ENCODE results near the gene RNF7. TPM values are rescaled to one million over a fixed set of nuclear protein-coding genes. Genes with fewer than 3 reads are reported as not detected.
A peak's percentile ranks its signal among the peaks of the same experiment; 100 is the strongest.

Gene RNF7
- total RNA-seq, 1 donor: 48.1 TPM

DNA sequence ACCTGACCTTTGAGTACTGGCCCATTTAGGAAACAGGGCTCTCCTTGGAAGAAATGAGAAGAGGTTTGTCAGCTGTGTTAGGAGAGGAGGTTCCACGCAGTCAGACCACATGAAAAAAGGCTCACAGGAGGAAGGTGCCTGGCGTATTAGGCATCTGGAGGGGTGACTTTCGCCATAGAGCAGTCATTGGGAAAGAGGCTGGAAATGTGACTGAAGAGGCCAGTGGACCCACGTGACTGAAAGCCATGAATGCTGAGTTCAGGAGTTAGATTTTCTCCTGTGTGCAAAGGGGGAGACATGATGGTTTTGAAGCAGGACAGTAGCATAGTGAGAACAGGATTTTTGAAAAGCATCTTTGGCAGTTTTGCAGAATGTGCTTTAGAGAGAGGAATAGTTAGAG lies 29.7 kb upstream of the RNF7 start:
- H2AFZ ChIP-seq (ENCODE audit: low read length): peak overlapping the region; percentile 40
- no peak for DNase-seq (ENCODE audit: insufficient read length, low spot score, missing footprints)
- peaks cover 23% of the 10 kb centered on the region for H3K4me1 ChIP-seq (ENCODE audit: insufficient read depth, low read length)
- no peaks in the 10 kb centered on the region for H4K20me1 ChIP-seq (ENCODE audit: insufficient read depth, low read length)
- no peaks in the 10 kb centered on the region for H3K27me3 ChIP-seq (ENCODE audit: insufficient read depth, low read length)
- H3K9me3 ChIP-seq (ENCODE audit: low read depth, low read length): no peaks in the 10 kb centered on the region
- no peaks in the 10 kb centered on the region for H3K36me3 ChIP-seq (ENCODE audit: insufficient read depth, low read length)
- no peak overlapping the region for H3K4me3 ChIP-seq (ENCODE audit: insufficient read depth, low read length)
- TF ChIP-seq, protein P1, sequence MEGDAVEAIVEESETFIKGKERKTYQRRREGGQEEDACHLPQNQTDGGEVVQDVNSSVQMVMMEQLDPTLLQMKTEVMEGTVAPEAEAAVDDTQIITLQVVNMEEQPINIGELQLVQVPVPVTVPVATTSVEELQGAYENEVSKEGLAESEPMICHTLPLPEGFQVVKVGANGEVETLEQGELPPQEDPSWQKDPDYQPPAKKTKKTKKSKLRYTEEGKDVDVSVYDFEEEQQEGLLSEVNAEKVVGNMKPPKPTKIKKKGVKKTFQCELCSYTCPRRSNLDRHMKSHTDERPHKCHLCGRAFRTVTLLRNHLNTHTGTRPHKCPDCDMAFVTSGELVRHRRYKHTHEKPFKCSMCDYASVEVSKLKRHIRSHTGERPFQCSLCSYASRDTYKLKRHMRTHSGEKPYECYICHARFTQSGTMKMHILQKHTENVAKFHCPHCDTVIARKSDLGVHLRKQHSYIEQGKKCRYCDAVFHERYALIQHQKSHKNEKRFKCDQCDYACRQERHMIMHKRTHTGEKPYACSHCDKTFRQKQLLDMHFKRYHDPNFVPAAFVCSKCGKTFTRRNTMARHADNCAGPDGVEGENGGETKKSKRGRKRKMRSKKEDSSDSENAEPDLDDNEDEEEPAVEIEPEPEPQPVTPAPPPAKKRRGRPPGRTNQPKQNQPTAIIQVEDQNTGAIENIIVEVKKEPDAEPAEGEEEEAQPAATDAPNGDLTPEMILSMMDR (IDR thresholded peaks at IDR 0.05; ENCODE audit: extremely low read depth, low read depth, low read length): no peak
- no peak overlapping the region for H3K4me2 ChIP-seq (ENCODE audit: insufficient read depth, low read length)
- H3K79me2 ChIP-seq (ENCODE audit: insufficient read depth, low read length): no peaks in the 10 kb centered on the region
- H3K27ac ChIP-seq (ENCODE audit: low read depth, low read length): peak overlapping the region; percentile 10

DNA sequence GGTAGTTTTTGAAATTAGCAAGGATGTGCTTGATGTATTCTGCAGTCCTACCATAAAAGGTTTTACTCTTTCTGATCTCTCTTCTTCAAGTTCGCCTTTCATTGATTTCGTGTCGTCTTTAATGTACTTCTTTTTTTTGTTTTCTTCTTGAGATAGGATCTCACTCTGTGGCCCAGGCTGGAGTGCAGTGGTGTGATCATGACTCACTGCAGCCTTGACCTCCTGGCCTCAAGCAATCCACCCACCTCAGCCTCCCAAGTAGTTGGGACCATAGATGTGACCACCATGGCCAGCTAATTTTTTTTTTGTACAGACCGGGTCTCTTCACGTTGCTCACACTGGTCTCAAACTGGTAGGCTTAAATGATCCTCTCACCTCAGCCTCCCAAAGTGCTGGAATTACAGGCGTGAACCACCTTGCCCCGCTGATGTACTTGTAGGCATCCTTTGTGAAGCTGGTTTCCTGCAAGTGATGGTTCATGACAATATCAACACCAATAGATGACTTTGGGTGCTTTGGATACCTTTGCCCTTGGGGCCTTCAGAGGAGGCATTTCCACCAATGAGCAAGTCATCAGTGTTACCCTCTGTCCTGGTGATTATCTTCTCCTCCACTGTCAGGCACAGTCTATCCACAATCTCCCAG lies 28.9 kb upstream of the RNF7 start:
- no peak for DNase-seq (ENCODE audit: insufficient read length, low spot score, missing footprints)
- no peak overlapping the region for H3K27ac ChIP-seq (ENCODE audit: low read depth, low read length)
- H3K4me3 ChIP-seq (ENCODE audit: insufficient read depth, low read length): no peak overlapping the region
- no peak overlapping the region for H3K4me2 ChIP-seq (ENCODE audit: insufficient read depth, low read length)
- H3K27me3 ChIP-seq (ENCODE audit: insufficient read depth, low read length): no peaks in the 10 kb centered on the region
- TF ChIP-seq, protein P1 (IDR thresholded peaks at IDR 0.05; ENCODE audit: extremely low read depth, low read depth, low read length): no peak
- no peaks in the 10 kb centered on the region for H4K20me1 ChIP-seq (ENCODE audit: insufficient read depth, low read length)
- H3K9me3 ChIP-seq (ENCODE audit: low read depth, low read length): no peaks in the 10 kb centered on the region
- peaks cover 23% of the 10 kb centered on the region for H3K4me1 ChIP-seq (ENCODE audit: insufficient read depth, low read length)
- H2AFZ ChIP-seq (ENCODE audit: low read length): no peak overlapping the region
- no peaks in the 10 kb centered on the region for H3K79me2 ChIP-seq (ENCODE audit: insufficient read depth, low read length)
- H3K36me3 ChIP-seq (ENCODE audit: insufficient read depth, low read length): no peaks in the 10 kb centered on the region

DNA sequence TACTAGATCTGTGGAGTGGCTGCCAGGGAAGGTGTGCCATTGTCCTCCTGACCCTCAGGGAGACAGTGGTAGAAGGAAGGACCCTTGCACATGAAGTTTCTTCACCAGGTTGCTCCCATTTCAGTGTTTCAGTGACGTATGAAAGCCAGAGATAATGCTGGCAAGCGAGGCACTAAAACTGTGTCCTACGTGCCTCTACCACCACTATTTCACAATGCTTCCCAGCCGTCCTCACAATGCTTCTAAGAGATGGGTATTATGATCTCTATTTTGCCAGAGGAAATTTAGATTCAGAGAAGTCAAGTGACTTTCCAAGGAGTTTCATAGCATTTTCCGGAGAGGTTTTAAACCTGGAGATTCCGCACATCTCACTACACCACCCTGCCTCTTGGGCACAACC lies 28.0 kb upstream of the RNF7 start:
- Histone ChIP-seq H3K4me2 (ENCODE audit: insufficient read depth, low read length) (no peak overlapping the region), H2AFZ (ENCODE audit: low read length) (no peak overlapping the region), H3K9me3 (ENCODE audit: low read depth, low read length) (no peaks in the 10 kb centered on the region), H3K27ac (ENCODE audit: low read depth, low read length) (no peak overlapping the region), H3K79me2 (ENCODE audit: insufficient read depth, low read length) (no peaks in the 10 kb centered on the region), H3K4me3 (ENCODE audit: insufficient read depth, low read length) (no peak overlapping the region), H3K27me3 (ENCODE audit: insufficient read depth, low read length) (no peaks in the 10 kb centered on the region), H3K4me1 (ENCODE audit: insufficient read depth, low read length) (peaks cover 23% of the 10 kb centered on the region), H4K20me1 (ENCODE audit: insufficient read depth, low read length) (no peaks in the 10 kb centered on the region), H3K36me3 (ENCODE audit: insufficient read depth, low read length) (no peaks in the 10 kb centered on the region)
- TF ChIP-seq, protein P1 (IDR thresholded peaks at IDR 0.05; ENCODE audit: extremely low read depth, low read depth, low read length): no peak
- no peak for DNase-seq (ENCODE audit: insufficient read length, low spot score, missing footprints)

DNA sequence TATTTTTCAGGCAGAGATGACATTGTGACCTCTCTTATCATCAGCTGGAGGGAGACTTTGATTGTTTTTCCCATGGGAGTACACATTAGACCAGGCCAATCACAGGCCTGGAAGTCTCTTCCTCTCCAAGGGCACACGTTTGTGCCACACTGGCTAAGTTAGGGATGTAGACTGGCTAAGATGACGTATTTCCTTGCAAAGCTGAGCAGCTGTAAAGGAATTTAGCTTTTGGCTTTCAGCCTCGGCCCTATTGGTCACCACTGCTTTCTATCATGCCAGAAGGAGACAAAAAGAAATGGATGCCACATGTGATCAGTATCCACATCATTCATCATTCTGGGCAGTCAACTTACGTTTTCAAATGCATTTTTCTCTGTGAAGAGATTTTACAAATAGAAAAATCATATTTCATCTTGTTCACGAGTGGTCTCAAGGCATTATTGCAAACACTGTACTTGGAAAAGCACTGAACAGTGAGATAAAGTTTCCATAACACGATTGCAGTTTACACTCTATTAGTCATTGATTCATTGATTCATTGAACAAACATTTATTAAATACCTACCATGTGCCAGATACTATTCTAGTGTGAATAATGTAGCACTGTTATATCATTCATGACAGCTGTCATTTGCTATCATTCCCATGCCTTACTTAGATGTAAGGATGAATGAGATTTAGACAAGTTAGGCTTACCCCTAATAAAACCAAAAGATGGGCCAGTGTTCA lies 27.0 kb upstream of the RNF7 start:
- Histone ChIP-seq H3K79me2 (ENCODE audit: insufficient read depth, low read length) (no peaks in the 10 kb centered on the region), H3K9me3 (ENCODE audit: low read depth, low read length) (no peaks in the 10 kb centered on the region), H4K20me1 (ENCODE audit: insufficient read depth, low read length) (no peaks in the 10 kb centered on the region), H3K27me3 (ENCODE audit: insufficient read depth, low read length) (no peaks in the 10 kb centered on the region), H3K4me3 (ENCODE audit: insufficient read depth, low read length) (no peak overlapping the region), H3K27ac (ENCODE audit: low read depth, low read length) (peak overlapping the region; percentile 68), H3K36me3 (ENCODE audit: insufficient read depth, low read length) (no peaks in the 10 kb centered on the region), H2AFZ (ENCODE audit: low read length) (peak overlapping the region; percentile 43), H3K4me1 (ENCODE audit: insufficient read depth, low read length) (peaks cover 23% of the 10 kb centered on the region), H3K4me2 (ENCODE audit: insufficient read depth, low read length) (peak overlapping the region; percentile 27)
- DNase-seq (ENCODE audit: insufficient read length, low spot score, missing footprints): peak; percentile 81
- TF ChIP-seq, protein P1 (IDR thresholded peaks at IDR 0.05; ENCODE audit: extremely low read depth, low read depth, low read length): no peak

All from osteoblast (primary cell).